Left lung (tissue), 10 donors: ENCODE measurements around the gene HDDC3. TPM values are rescaled to one million over a fixed set of nuclear protein-coding genes. Genes with fewer than 3 reads are reported as not detected.

Experiments used
- ATAC-seq: fragments of 200-7000 bp; cut with Tn5 transposase; one replicate; pipeline ENCODE4 v1.9.1; 2020; ENCODE audit warnings: moderate library complexity
- DNase-seq, 4 donors: peaks; one replicate each; pipeline ENCODE4 v3.0.0-alpha.2; 2013 to 2020
- H3K27ac ChIP-seq, 2 donors: fragments of 200-600 bp; sonication (generic) in 1 of 2; one replicate each; pipeline versions ENCODE4 v1.5.0 to v1.8.0; 2020 to 2021
- H3K27me3 ChIP-seq, 2 donors: fragments of 200-600 bp; sonication (generic) in 1 of 2; one replicate each; pipeline versions ENCODE4 v1.5.0 to v1.8.0; 2020 to 2021
- H3K36me3 ChIP-seq, 2 donors: fragments of 200-600 bp; sonication (generic) in 1 of 2; one replicate each; pipeline versions ENCODE4 v1.5.0 to v1.8.0; 2020 to 2021
- H3K4me1 ChIP-seq, 2 donors: fragments of 200-600 bp; one replicate each; pipeline ENCODE4 v1.8.0; 2021
- H3K4me3 ChIP-seq, 2 donors: fragments of 200-600 bp; sonication (generic) in 1 of 2; one replicate each; pipeline versions ENCODE4 v1.5.0 to v1.8.0; 2020 to 2021; ENCODE audit warnings: mild to moderate bottlenecking in 1 of 2
- H3K9me3 ChIP-seq, 2 donors: fragments of 200-600 bp; sonication (generic) in 1 of 2; one replicate each; pipeline versions ENCODE4 v1.5.0 to v1.8.0; 2020 to 2021
- CTCF ChIP-seq, 2 donors: fragments of 200-600 bp; sonication (generic) in 1 of 2; IDR thresholded peaks; one replicate each; pipeline versions ENCODE4 v1.5.0 to v1.8.0; 2021; ENCODE audit warnings: antibody characterized with exemption in 2 of 2
- intact Hi-C, 2 donors: fragments of 100-400 bp; cut with DNase I; formaldehyde crosslinking; loops; one replicate each; pipeline versions ENCODE4 v1.11.2 to v1.14.2; 2022
- polyA plus RNA-seq, 6 donors: library from polyadenylated mRNA; unstranded; fragments of 120-200 nt; gene quantifications; one replicate each; pipeline ENCODE4 v1.2.1, GENCODE V29; 2013; ENCODE audit not compliant: insufficient read length in 6 of 6
- total RNA-seq, 2 donors: library from RNA; stranded (reverse); fragmentation: NEBNext Ultra II Directional; extraction: Animal tissue kit (Norgen Biotek cat#: 25700); gene quantifications; one replicate each; pipeline ENCODE4 v1.2.1, GENCODE V29; 2021
- donor health status: DM: no; HTN: yes; CAD: no.
- donor health status: DM: no; HTN: no; CAD: no.

HDDC3 gene
- total and polyA plus RNA-seq, 8 donors: 10.3 to 15.9 (median 13.2) TPM

DNA sequence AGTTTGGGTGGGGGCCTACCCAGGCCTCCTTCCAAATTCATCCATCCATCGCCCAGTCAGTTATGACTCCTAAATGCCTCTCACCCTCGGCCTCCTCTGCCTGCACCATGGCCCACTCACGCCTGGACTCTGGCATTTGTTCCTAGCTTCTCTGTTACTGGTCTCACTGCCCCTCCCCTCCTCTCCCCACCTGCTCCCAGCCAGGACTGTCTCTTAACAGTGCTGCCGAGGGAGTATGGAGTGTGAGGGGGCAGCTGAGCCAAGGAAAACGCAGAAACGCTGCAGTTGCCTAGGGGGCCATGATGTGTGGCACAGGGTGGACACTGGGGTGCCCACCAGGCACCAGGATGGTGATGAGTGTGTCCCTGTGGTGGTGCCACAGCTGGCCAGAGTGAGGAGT lies 25.4 kb upstream of the HDDC3 start:
- H3K27me3 ChIP-seq: no peaks in the 10 kb centered on the region
- H3K4me3 ChIP-seq: no peak overlapping the region
- DNase-seq: no peak
- H3K36me3 ChIP-seq: peaks cover 0 to 37% of the 10 kb centered on the region in 2 donors
- intact Hi-C loops: loop anchor here in 1 of 2 donors (5.0 to 10.0 kb wide), 2 partner anchors 77 to 315 kb away; no protein-coding TSS in a partner anchor
- no peaks in the 10 kb centered on the region for H3K9me3 ChIP-seq
- peaks cover 7 to 35% of the 10 kb centered on the region in 2 donors for H3K4me1 ChIP-seq
- no peak for ATAC-seq
- no peak for TF ChIP-seq CTCF (IDR thresholded peaks at IDR 0.05)
- no peak overlapping the region for H3K27ac ChIP-seq

- Histone ChIP-seq H3K4me1 (peaks cover 7 to 35% of the 10 kb centered on the region in 2 donors), H3K36me3 (peaks cover 0 to 43% of the 10 kb centered on the region in 2 donors), H3K27ac (no peak overlapping the region), H3K4me3 (peak overlapping the region; percentile 50 to 51), H3K9me3 (no peaks in the 10 kb centered on the region), H3K27me3 (no peaks in the 10 kb centered on the region)
- ATAC-seq (peak; percentile 19), DNase-seq (peak in 2 of 4 donors; percentile 35 to 82)
- intact Hi-C loops: loop anchor here in 1 of 2 donors (5.0 to 10.0 kb wide), 2 partner anchors 78 to 315 kb away; no protein-coding TSS in a partner anchor
- TF ChIP-seq CTCF (IDR thresholded peaks at IDR 0.05): no peak
Measured at GRCh38 chr15:90957031-90957790, 24.9 kb upstream of the HDDC3 start.

- Histone ChIP-seq H3K9me3 (no peaks in the 10 kb centered on the region), H3K27ac (no peak overlapping the region), H3K36me3 (peaks cover 0 to 44% of the 10 kb centered on the region in 2 donors), H3K27me3 (no peaks in the 10 kb centered on the region), H3K4me1 (peaks cover 7 to 35% of the 10 kb centered on the region in 2 donors), H3K4me3 (peak overlapping the region; percentile 50 to 51)
- intact Hi-C loops: loop anchor here in 1 of 2 donors (5.0 to 10.0 kb wide), 2 partner anchors 78 to 316 kb away; no protein-coding TSS in a partner anchor
- peak; percentile 86 to 91 for TF ChIP-seq CTCF (IDR thresholded peaks at IDR 0.05)
- ATAC-seq: peak; percentile 63
- peak; percentile 69 to 93 (median 82) for DNase-seq
Measured at GRCh38 chr15:90956274-90957030, 24.1 kb upstream of the HDDC3 start.

GRCh38 chr15:90955624-90956273 lies 23.4 kb upstream of the HDDC3 start:
- ATAC-seq: no peak
- Histone ChIP-seq H3K4me3 (peak overlapping the region; percentile 67 to 95), H3K27me3 (no peaks in the 10 kb centered on the region), H3K36me3 (peaks cover 0 to 44% of the 10 kb centered on the region in 2 donors), H3K27ac (no peak overlapping the region), H3K9me3 (no peaks in the 10 kb centered on the region), H3K4me1 (peaks cover 7 to 35% of the 10 kb centered on the region in 2 donors)
- no peak for TF ChIP-seq CTCF (IDR thresholded peaks at IDR 0.05)
- intact Hi-C loops: loop anchor here in 1 of 2 donors (5.0 to 10.0 kb wide), 2 partner anchors 79 to 317 kb away; no protein-coding TSS in a partner anchor
- DNase-seq: no peak
